Measurements from ENCODE around the gene GALP.
"Not testable (repeated sequence)": the region's sequence is repeated elsewhere in the genome, so short reads cannot be mapped to it uniquely, and the experiment has no call there.

GALP gene

DNA sequence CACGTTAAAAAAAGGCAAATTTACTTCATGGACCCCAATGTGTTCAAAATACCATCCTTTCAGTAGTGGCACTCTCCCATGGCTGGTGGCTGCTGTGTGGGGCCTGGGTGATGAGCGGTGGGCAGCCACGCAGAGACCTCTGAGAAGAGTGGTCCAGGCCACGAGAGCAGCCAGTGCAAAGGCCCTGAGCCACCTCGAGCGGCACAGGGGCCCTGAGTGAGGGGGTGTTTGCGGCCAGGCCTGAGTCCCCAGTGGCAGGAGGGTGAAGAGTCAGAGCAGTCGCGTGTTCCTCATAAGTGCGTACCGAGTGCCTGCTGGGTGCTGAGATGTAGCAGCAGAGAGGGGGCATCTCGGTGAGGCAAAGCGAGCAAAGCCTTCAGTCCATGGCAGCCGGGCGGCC, 27.7 kb upstream of the GALP start:
- no peak for DNase-seq

DNA sequence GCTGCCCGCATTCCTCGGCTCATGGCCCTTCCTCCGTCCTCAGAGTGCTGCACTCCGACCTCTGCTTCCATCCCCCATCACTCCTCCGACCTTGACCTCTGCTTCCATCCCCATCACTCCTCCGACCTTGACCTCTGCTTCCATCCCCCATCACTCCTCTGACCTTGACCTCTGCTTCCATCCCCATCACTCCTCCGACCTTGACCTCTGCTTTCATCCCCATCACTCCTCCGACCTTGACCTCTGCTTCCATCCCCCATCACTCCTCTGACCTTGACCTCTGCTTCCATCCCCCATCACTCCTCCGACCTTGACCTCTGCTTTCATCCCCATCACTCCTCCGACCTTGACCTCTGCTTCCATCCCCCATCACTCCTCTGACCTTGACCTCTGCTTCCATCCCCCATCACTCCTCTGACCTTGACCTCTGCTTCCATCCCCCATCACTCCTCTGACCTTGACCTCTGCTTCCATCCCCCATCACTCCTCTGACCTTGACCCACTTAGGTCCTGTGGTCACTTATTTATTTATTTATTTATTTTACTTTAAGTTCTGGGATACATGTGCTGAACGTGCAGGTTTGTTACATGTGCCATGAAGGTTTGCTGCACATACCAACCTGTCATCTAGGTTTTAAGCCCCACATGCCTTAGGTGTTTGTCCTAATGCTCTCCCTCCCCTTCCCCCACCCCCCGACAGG, 26.7 kb upstream of the GALP start:
- not testable (repeated sequence) for DNase-seq

DNA sequence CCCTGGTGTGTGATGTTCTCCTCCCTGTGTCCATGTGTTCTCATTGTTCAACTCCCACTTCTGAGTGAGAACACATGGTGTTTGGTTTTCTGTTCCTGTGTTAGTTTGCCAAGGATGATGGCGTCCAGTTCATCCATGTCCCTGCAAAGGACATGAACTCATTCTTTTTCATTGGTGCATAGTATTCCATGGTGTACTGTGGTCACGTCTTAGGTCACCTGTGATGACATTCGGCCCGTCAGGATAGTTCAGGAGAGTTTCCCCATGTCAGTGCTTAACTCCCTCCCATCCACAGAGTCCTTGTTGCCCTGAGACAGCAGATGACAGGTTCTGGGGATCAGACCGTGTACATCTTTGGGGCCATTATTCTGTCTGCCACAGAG, 26.2 kb upstream of the GALP start:
- no peak for DNase-seq

DNA sequence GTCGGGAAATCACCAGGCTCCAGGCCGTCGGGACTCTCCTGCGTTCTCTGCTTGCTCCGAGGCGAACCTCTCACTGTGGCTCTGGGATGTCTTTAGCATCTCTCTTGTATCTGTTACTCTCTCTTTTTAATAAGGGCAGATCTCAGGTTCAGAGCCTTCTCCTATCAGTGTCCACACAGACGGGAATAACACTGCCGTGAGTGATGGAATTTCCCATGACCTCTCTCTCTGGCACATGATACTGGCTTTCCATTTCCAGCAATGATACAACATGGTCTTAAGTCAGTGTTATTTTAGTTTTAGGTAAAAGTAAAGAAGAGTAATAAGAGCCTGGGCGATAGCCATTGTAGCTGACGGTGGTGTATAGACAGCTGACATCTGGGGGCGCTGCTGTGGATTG, 25.4 kb upstream of the GALP start:
- no peak for DNase-seq

DNA sequence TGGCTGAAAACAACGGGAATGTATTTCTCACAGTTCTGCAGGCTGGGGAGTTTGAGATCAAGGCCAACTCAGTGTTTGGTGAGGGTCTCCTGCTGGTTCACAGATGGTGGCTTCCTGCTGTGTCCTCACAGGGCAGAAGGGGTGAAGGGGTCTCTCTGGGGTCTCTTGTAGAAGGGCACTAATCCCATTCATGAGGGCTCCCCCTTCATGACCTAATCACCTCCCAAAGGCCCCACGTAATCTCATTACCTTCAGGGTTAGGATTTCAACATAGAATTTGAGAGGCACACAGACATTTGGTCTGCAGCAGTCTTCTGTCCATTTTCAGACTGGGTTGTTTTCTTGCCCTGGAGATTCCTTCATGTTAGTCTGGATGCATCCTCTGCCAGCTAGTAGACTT, 23.2 kb upstream of the GALP start:
- DNase-seq = no peak

DNA sequence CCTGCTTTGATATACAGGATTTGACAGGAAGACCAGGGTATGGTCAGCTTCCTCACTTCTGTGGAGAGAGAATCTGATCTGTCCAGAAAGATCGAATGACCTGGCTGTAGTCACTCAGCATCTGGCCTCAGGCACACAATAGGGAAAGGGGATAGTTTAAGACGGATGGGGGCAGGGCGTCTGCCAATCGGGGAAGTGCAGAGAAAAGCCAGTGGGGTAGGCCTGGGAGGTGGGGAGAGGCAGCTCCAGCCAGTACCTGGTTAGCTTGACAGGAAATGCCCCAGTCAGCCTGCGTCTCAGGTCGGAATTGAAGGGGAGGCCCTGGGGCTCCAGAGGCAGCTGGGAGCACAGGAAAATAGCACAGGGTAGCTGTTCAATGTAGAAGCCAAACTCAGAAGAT, 22.3 kb upstream of the GALP start:
- no peak for DNase-seq

DNA sequence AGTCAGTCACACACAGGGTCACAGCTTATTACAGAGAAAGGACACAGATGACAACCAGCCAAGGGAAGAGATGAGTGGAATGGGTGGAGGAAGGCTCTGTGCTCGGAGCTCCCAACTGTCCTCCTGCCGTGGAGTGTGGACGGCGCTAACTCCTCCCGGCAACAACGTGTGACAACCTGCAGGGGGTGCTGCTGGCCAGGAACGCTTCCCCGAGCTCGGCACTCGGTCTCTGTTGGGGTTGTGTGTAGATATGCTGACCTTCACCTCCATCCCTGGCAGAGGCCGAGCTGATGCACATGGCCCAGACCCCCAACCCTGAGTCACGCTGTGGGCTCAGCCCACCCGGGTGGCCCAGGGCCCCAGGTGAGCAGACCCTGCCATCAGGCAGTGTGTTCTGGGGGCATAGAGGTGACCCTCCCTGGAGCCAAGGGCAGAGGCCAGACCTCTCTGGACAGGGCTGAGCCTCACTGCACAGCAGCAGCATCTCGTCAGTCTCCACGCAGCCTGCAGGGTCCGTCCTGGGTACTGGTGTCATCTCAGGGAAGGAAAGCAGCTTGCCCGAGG, 20.6 kb upstream of the GALP start:
- DNase-seq = no peak

DNA sequence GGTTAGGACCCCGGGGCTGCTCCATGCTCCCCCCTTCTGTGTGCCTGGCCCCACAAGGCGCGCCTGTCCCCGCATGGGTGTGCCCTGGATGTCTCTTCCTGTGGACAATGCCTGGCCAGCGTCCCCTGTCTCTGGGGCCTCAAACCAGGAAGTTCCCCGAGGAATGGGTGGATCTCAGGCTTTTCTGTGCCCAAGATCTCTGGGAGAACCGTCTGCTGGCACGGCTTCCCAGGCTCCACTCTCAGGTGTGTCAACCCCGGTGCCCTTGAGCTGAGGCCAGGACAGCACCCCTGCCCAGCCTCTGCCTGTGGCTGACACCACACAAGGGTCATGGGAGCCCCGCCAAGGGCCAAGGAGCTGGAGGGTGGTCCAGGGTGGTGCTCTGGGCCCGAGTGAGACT, 19.0 kb upstream of the GALP start:
- no peak for DNase-seq

DNA sequence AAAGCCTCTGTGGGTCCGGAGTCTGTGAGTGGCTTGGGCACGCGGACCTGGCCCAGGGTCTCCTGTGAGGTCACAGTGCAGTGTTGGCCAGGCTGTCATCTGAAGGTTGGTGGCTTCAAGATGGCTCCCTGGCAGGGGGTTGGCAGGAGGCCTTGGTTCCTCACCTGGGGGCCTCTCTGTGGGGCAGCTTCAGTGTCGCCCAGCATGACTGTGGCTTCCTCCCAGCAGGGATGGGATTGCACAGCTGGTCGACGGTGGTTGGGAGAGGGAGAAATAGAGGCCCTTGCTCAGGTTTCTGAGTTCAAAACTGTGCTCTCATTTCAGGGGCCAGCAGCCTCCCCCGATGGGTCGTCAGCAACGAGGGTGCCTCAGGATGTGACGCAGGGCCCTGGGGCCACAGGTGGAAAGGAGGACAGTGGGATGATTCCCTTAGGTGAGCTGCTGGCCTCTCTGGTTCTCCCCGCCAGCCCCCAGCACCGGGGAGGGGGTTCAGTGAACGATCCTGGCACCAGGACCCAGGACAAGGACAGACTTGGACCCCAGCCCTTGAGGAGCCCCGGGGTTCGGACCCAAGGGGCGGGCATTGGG, 17.5 kb upstream of the GALP start:
- DNase-seq = no peak

DNA sequence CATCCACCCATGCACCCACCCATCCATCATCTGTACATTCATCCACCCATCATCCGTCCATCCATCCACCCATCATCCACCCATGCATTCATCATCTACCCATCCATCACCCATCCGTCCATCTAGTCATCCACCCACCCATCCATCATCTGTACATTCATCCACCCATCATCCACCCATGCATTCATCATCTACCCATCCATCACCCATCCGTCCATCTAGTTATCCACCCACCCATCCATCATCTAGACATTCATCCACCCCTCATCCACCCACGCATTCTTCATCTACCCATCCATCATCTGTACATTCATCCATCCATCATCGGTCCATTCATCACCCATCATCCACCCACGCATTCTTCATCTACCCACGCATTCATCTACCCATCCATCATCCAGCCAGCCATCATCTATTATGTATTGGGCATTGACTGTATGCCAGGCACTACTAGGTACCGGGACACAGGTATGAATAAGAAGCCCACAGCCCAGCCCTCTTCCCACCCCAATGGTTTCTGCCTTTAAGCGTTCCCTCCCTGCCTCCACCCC, 16.7 kb upstream of the GALP start:
- no peak for DNase-seq

DNA sequence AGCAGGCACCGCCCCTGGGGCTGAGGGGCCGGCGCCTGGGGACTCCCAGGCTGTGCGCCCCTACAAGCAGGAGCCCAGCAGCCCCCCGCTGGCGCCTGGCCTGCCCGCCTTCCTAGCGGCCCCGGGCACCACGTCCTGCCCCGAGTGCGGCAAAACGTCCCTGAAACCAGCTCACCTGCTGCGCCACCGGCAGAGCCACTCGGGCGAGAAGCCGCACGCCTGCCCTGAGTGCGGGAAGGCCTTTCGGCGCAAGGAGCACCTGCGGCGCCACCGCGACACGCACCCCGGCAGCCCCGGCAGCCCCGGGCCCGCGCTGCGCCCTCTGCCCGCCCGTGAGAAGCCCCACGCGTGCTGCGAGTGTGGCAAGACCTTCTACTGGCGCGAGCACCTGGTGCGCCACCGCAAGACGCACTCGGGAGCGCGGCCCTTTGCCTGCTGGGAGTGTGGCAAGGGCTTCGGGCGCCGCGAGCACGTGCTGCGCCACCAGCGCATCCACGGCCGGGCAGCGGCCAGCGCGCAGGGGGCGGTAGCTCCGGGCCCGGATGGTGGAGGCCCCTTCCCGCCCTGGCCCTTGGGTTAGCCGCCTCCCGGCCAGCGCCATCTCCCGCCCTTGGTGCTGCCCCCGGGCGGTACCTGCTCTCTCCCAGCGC, 16.1 kb upstream of the GALP start:
- DNase-seq = no peak

DNA sequence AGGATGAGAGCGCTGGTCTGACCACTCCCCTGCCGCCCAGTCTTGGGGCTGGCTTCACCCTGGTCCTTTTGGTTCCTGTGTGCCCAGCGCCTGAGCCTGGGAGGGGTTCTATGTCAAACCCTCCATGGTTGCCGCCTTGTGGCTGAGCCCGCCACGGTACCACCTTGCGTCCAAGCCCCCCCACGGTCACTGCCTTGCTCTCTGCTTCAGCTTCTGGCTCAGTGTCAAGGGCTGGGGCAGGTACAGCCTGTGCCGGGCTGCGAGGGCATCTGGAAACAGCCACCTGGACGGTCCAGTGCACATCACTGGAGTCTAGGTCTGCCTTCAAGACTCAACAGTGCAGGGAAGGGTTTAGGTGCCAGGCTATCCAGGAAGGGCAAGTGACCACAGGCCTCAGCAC, 14.3 kb upstream of the GALP start:
- DNase-seq = no peak

DNA sequence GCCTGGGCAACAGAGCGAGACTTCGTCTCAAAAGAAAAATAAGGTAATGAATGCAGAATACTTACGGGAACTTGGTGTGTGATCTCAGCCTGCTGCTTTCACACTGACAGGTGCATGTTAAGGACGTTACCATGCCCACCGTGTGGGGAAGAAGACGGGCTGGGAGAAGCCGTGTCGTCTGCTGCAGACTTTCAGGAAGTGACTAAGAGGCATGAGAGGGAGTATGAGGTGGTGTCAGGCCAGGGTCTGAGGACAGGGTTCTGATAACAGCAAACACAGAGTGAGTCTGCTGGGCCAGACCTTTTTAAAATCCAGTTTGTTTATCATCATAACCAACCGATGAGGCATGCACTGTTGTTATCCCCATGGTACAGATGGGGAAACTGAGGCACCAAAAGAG, 13.6 kb upstream of the GALP start:
- no peak for DNase-seq

DNA sequence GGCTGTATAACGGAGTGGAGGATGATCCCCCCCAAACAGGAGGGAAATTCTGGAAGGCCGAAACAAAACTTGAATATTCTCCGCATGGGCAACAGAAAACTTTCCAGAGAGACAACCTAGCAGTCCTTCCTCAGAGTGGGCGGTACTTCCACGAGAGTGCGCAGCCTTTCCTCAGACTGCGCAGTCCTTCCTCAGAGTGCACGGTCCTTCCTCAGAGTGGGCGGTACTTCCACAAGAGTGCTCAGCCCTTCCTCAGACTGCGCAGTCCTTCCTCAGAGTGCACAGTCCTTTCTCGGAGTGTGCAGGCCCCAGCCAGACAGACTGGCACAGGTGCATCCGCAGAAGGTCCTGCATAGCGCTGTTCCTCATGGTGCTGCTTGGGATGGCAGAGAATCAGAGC, 12.7 kb upstream of the GALP start:
- DNase-seq = no peak

DNA sequence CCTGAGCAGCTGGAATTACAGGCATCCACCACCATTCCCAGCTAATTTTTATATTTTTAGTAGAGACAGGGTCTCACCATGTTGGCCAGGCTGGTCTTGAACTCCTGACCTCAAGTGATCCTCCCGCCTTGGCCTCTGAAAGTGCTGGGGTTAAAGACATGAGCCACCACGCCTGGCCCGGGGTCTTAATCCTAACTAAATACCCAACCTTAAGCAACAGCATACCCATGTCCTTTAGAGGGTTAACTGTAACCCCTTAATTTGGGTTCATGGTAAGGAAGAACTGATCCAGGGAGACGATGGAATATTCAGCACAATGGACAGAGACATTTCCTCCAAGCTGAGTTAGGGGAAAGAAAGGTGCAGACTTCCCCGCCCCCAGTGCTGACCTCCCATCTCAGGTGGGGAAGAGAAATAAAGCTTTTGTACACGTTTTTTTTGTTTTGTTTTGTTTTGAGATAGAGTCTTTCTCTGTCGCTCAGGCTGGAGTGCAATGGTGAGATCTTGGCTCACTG, 8.7 kb upstream of the GALP start:
- DNase-seq = no peak

DNA sequence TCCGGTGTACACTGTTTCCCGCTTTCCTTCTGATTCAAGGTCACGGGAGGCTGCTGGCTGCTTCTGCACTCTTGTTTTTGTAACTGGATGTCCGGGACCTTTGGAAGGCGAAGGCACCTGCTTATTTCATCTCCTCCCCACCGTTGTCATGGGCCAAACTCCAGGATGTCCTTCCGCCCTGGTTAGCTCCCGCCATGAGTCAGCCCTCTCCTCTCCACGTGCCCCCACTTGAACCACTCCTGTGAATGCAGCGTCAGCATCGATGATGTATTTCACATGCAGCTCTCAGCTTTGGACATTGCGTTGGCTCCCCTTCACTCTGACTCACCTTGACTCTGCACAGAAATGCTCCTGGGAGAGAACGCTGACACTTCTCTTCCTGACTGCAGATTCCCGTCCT, 5.5 kb upstream of the GALP start:
- DNase-seq = no peak

DNA sequence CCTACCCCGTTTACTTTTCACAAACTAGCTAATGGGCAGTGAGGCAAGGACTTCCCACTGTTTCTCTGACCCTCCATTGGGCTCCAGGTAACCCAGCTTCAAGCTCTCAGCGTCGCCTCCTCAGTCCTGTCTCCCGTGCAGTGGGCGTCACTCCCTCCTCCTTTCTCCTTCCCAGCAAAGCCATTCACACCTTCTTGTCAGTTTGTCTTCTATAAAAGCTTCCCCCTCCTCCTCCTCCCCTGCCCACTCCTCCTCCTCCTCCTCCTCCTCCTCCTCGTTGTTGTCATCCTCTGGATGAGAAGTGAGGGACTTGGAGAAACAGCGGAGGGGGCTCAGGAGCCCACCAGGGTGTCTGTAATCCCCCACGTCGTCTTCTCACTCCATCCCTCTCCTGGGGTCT, 1.7 kb upstream of the GALP start:
- DNase-seq = no peak

DNA sequence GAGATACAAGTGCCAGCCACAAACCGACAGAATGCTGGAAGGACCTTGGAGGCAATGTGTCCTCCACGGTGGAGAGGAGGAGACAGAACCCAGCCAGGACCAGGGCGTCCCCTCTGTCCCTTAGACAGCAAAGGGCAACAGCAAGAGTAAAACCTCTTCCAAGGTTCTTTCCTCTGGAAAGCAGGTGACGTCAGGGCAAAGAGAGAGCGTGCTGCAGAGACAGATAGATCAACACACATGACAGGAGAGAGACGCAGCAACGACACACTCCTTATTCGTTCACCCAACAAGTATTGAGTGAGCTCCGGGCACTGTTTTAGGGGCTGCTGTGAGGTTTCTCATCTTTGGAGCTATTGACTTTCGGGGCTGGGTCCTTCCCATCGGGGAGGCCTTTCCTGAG, 1.3 kb upstream of the GALP start:
- no peak for DNase-seq

DNA sequence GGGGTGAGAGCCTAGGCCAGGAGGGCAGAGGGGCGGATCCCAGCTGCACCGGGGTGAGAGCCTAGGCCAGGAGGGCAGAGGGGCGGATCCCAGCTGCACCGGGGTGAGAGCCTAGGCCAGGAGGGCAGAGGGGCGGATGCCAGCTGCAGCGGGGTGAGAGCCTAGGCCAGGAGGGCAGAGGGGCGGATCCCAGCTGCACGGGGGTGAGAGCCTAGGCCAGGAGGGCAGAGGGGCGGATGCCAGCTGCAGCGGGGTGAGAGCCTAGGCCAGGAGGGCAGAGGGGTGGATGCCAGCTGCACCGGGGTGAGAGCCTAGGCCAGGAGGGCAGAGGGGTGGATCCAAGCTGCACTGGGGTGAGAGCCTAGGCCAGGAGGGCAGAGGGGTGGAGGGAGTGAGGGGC, 502 bp downstream of the GALP start:
- not testable (repeated sequence) for DNase-seq

DNA sequence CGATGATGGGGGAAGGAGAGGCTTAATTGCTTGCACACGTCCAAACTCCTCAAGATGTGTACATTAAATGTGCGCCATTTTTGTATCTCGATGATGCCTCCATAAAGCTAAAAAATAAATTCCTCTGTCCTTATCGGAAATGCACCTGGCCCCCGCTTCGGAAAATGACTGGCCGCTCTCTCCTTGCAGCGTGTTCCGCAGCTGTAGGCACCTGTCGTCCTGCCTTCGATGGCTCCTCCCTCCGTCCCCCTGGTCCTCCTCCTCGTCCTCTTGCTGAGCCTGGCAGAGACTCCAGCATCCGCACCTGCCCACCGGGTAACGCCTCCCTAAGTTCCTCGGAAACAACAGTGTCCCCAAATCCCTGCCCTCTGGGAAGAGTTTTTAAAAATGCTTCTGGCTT, 1.1 kb downstream of the GALP start:
- DNase-seq = no peak

DNA sequence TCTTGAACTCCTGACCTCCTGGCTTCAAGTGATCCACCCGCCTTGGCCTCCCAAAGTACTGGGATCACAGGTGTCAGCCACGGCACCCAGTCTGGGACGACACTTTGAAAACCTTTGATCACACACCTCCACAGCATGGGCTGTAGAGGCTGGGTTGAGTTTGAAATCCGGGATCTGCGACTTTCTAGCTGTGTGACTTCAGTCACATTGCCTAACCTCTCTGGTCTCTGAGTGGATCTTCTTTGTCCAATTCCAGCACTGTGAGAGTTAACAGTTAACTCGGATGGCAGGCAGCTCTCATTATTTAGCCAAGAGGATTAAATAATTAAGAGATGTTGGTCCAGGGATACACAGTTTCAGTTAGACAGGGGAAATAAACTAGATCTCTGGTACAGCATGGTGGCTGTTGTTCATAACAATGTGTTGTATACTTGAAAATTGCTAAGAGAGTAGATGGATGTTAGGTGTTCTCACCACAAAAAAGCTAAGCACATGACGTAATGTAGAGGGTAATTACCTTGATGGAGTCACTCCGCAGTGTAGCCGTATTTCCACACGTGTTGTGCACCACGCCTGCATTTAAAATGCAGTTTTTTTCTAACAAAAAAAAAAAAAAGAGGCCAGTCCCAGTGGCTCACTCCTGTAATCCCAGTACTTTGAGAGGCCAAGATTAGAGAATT, 1.9 kb downstream of the GALP start:
- no peak for DNase-seq

DNA sequence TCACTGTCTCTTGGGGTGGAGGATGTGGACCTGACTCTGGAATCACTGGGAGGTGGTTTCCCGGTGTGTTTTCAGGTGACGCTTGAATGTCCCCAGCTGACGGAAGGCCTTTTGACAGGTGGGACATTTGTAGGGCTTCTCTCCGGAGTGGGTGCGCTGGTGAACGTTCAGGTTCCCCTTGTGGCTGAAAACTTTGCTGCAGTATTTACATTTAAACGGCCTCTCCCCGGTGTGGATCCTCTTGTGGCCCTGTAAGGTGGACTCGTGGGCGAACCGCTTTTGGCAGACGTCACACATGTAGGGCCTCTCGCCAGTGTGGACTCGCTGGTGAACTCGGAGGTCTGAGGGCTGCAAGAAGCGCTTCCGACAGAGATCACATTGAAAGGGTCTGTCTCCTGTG, 14.0 kb downstream of the GALP start:
- no peak for DNase-seq

DNA sequence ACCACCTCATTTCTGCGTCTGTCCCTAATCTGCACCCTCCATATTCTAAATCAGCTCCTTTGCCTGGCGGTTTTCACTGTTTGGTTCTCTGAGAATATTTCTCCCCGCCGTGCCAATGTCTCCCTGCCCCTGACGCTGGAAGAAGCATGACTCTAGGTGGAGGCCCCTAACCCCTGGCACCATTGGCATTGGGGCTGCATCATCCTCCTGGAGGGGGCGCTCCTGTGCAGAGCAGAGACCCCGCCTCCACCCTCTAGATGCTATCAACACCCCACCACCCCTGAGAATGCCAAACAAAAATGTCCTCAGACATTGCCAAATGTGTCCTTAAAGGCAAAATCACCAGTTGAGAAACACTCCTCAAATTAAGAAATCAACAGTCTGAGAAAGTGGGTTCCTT, 15.3 kb downstream of the GALP start:
- no peak for DNase-seq

All from C1 segment of cervical spinal cord (tissue), 14 donors.